IPS-18c (cell line): ENCODE data around the gene TBCB.
"Not testable (repeated sequence)": the region's sequence is repeated elsewhere in the genome, so short reads cannot be mapped to it uniquely, and the experiment has no call there.

ENCODE experiments used
- H3K4me3 ChIP-seq: 2 replicates; pipeline ENCODE4 v1.7.0; 2013; ENCODE audit warnings: low read depth, mild to moderate bottlenecking, low read length, moderate library complexity; ENCODE audit not compliant: insufficient read depth
- H3K9me3 ChIP-seq: one replicate; pipeline ENCODE4 v1.6.1; 2013; ENCODE audit warnings: mild to moderate bottlenecking, low read length, moderate library complexity; ENCODE audit not compliant: control insufficient read depth, insufficient read depth

TBCB gene

GRCh38 chr19:36120092-36120983 lies 5.1 kb downstream of the TBCB start:
- Histone ChIP-seq H3K4me3 (no peak overlapping the region; the same call in 1 of the 2 replicates), H3K9me3 (no peaks in the 10 kb centered on the region)

- Histone ChIP-seq H3K9me3 (no peaks in the 10 kb centered on the region), H3K4me3 (no peak overlapping the region)
Measured at GRCh38 chr19:36120984-36121358, 5.7 kb downstream of the TBCB start.

GRCh38 chr19:36121486-36122124 lies 6.3 kb downstream of the TBCB start:
- H3K4me3 ChIP-seq = no peak overlapping the region
- H3K9me3 ChIP-seq = no peaks in the 10 kb centered on the region

GRCh38 chr19:36125557-36125956 lies 10.3 kb downstream of the TBCB start:
- Histone ChIP-seq H3K9me3 (no peaks in the 10 kb centered on the region), H3K4me3 (no peak overlapping the region)

GRCh38 chr19:36128392-36128736 lies 13.1 kb downstream of the TBCB start:
- Histone ChIP-seq H3K9me3 (no peaks in the 10 kb centered on the region), H3K4me3 (peak overlapping the region; percentile 61)

- not testable (repeated sequence) for H3K4me3 ChIP-seq, H3K9me3 ChIP-seq
Measured at GRCh38 chr19:36131221-36131620, 16.0 kb downstream of the TBCB start.

- H3K9me3 ChIP-seq, H3K4me3 ChIP-seq: not testable (repeated sequence)
Measured at GRCh38 chr19:36134867-36135266, 19.6 kb downstream of the TBCB start.

- H3K9me3 ChIP-seq = peaks cover 4% of the 10 kb centered on the region
- H3K4me3 ChIP-seq = no peak overlapping the region
Measured at GRCh38 chr19:36136964-36137686, 21.9 kb downstream of the TBCB start.

- Histone ChIP-seq H3K9me3 (peaks cover 4% of the 10 kb centered on the region), H3K4me3 (peak overlapping the region; percentile 97)
Measured at GRCh38 chr19:36139120-36139472, 23.8 kb downstream of the TBCB start.

GRCh38 chr19:36139473-36140303 lies 24.4 kb downstream of the TBCB start, which contains the start of gene CAPNS1:
Gene CAPNS1, plus strand, starts transcription at chr19:36140066. Its CDS starts 946 bp downstream, at chr19:36141012.
- Histone ChIP-seq H3K9me3 (peaks cover 4% of the 10 kb centered on the region), H3K4me3 (peak within 1 kb of the TSS; percentile 97)

GRCh38 chr19:36140304-36141038 lies 25.2 kb downstream of the TBCB start:
- Histone ChIP-seq H3K9me3 (peaks cover 4% of the 10 kb centered on the region), H3K4me3 (peak overlapping the region; percentile 97)

- peaks cover 4% of the 10 kb centered on the region for H3K9me3 ChIP-seq
- H3K4me3 ChIP-seq = peak overlapping the region; percentile 97
Measured at GRCh38 chr19:36141039-36141927, 26.0 kb downstream of the TBCB start.

GRCh38 chr19:36142046-36142445 lies 26.8 kb downstream of the TBCB start:
- Histone ChIP-seq H3K9me3 (peaks cover 4% of the 10 kb centered on the region), H3K4me3 (no peak overlapping the region)

- Histone ChIP-seq H3K4me3 (no peak overlapping the region), H3K9me3 (peaks cover 4% of the 10 kb centered on the region)
Measured at GRCh38 chr19:36142496-36142895, 27.2 kb downstream of the TBCB start.

- Histone ChIP-seq H3K9me3 (peaks cover 4% of the 10 kb centered on the region), H3K4me3 (no peak overlapping the region)
Measured at GRCh38 chr19:36144624-36145023, 29.4 kb downstream of the TBCB start.
